RWPE1 (cell line): Measurements from ENCODE around the gene ADGRL1.
"Not testable (repeated sequence)": the region's sequence is repeated elsewhere in the genome, so short reads cannot be mapped to it uniquely, and the experiment has no call there.

Experiments used
- CTCF ChIA-PET: fragments of 350-600 bp; sonication (Branson Sonifier 250); formaldehyde crosslinking; extraction: SDS; loops from one replicate; lab custom pipeline; 2021; lab: Yijun Ruan, JAX
- POLR2A ChIA-PET: fragments of 400-600 bp; formaldehyde crosslinking; extraction: SDS; loops from one replicate; lab custom pipeline; 2020; ENCODE audit warnings: antibody characterized with exemption; ENCODE audit not compliant: low non-redundant PET; lab: Yijun Ruan, JAX
- DNase-seq: peaks from one replicate; pipeline ENCODE4 v3.0.0; 2012; ENCODE audit warnings: low spot score
- H3K27ac ChIP-seq: fragments of 450-650 bp; 2 replicates; pipeline ENCODE4 v1.5.1; 2017
- TF ChIP-seq, protein P1 (sequence below): fragments of 450-650 bp; conservative IDR thresholded peaks from 2 replicates; pipeline ENCODE4 v1.5.1; 2017; ENCODE audit warnings: low read depth, mild to moderate bottlenecking

Gene ADGRL1

DNA sequence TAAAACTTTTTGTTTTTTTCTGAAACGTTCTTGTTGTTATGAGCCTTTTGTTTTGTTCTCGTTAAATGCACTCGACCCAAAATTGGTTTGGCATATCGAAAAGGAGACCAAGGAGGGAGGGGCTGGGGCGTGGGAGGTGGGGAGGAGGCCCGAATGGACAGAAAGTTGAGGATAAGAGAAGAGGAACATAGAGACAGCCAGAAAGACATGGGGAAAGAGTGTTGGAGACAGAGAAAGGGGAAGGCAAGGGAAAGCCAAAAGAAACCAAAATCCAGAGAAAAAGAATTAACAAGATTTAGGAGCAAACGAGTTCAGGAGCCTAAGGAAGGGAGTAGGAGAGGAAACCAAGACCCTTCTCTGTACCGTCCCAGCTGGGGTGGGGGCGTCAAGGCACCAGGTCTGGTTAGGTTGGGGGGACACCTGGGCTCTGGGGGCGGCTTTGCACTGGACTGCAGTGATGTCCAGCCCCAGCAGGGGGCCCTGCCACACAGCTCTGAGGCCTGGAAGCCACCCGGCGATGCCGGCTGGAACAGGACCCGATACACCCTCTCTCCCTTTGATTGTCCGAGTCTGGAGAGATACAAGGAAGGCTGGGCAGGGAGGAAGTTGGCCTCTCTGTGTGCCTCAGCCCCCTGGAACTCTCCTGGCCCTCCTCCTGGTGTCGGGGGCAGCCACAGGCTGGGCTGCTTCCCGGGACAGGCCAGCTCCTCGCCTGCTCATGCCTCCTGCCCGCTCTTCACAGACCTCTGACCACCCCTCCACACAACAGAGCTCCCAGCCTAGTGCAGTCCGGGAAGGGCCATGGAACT lies 58.0 kb downstream of the ADGRL1 start:
- CTCF ChIA-PET: interaction anchor here (0.5 to 1.1 kb wide), 6 partner anchors 10 to 316 kb away, joined by 3 to 4 read pairs (median 3); no protein-coding TSS in a partner anchor
- peak; percentile 58 for DNase-seq
- H3K27ac ChIP-seq: peak overlapping the region; percentile 64
- POLR2A ChIA-PET: interaction anchor here (0.6 kb wide), 1 partner anchor 119 kb away, joined by 4 read pairs; no protein-coding TSS in a partner anchor
- TF ChIP-seq, protein P1, sequence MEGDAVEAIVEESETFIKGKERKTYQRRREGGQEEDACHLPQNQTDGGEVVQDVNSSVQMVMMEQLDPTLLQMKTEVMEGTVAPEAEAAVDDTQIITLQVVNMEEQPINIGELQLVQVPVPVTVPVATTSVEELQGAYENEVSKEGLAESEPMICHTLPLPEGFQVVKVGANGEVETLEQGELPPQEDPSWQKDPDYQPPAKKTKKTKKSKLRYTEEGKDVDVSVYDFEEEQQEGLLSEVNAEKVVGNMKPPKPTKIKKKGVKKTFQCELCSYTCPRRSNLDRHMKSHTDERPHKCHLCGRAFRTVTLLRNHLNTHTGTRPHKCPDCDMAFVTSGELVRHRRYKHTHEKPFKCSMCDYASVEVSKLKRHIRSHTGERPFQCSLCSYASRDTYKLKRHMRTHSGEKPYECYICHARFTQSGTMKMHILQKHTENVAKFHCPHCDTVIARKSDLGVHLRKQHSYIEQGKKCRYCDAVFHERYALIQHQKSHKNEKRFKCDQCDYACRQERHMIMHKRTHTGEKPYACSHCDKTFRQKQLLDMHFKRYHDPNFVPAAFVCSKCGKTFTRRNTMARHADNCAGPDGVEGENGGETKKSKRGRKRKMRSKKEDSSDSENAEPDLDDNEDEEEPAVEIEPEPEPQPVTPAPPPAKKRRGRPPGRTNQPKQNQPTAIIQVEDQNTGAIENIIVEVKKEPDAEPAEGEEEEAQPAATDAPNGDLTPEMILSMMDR: peak; percentile 71; the same call in 1 of the 2 replicates

GRCh38 chr19:14146789-14147216 lies 59.2 kb downstream of the ADGRL1 start:
- H3K27ac ChIP-seq: no peak overlapping the region
- CTCF ChIA-PET: no interaction called here
- POLR2A ChIA-PET: no interaction called here
- no peak for DNase-seq
- TF ChIP-seq, protein P1: no peak

DNA sequence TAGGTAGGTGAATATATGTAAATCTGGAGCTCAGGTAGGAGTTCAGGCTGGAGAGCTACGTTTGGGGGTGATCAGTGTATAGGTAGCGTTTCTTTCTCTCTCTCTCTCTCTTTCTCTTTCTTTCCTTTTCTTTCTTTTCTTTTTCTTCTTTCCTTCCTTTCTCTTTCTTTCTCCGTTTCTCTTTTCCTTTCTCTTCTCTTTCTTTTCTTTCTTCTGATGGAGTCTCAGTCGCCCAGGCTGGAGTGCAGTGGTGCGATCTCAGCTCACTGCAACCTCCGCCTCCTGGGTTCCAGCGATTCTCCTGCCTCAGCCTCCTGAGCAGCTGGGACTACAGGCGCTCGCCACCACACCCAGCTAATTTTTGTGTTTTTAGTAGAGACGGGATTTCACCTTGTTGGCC lies 59.8 kb downstream of the ADGRL1 start:
- CTCF ChIA-PET: interaction anchor here (0.6 to 0.9 kb wide), 3 partner anchors 71 to 202 kb away, joined by 3 to 4 read pairs (median 3); no protein-coding TSS in a partner anchor
- H3K27ac ChIP-seq, POLR2A ChIA-PET, DNase-seq: not testable (repeated sequence)

DNA sequence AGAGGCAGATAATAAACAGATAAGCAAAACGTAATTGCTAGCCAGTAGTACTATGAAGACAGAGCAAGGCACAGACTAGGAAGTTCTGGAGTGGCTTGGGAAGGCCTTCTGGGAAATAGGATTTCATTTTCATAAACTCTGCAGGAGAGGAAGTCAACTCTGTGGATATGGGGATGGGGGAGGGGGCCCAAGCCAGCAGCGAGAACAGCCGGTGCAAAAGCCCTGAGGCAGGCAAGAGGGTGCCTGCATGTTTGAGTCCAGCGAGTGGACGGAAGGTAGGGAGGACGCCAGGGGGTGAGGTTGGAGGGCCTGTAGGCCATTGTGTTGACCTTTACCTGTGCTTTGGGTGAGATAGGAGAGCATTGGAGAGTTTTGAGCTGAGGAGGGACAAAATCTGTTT lies 60.6 kb downstream of the ADGRL1 start:
- ChIA-PET CTCF (interaction anchor here (0.6 to 0.9 kb wide), 3 partner anchors 72 to 208 kb away, joined by 3 to 4 read pairs (median 3); no protein-coding TSS in a partner anchor), POLR2A (no interaction called here)
- no peak overlapping the region for H3K27ac ChIP-seq
- TF ChIP-seq, protein P1: no peak
- no peak for DNase-seq

GRCh38 chr19:14142262-14143190 lies 63.4 kb downstream of the ADGRL1 start:
- POLR2A ChIA-PET: no interaction called here
- TF ChIP-seq, protein P1: no peak
- no peak for DNase-seq
- CTCF ChIA-PET: interaction anchor here (0.6 kb wide), 1 partner anchor 206 kb away, joined by 3 read pairs; no protein-coding TSS in a partner anchor
- no peak overlapping the region for H3K27ac ChIP-seq

DNA sequence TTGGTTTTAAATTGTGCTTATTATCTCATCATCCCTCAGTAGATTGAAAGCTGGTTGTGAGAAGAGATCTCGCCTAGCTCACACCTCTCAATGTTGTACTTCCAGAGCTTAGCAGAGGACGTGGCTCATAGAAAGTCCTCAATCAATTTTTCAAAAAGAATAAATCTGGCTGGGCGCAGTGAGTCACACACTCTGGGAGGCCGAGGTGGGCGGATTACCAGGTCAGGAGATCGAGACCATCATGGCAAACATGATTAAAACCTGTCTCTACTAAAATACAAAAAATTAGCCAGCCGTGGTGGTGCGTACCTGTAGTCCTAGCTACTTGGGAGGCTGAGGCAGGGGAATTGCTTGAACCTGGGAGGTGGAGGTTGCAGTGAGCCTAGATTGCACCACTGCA lies 64.9 kb downstream of the ADGRL1 start:
- no peak overlapping the region for H3K27ac ChIP-seq
- CTCF ChIA-PET: interaction anchor here (0.6 kb wide), 1 partner anchor 27 kb away, joined by 3 read pairs; no protein-coding TSS in a partner anchor
- TF ChIP-seq, protein P1: no peak
- DNase-seq: no peak
- POLR2A ChIA-PET: no interaction called here
